ENCODE data around the gene IFIT2.

Gene IFIT2

GRCh38 chr10:89336241-89336640 is 34.4 kb downstream of the IFIT2 start:
- DNase-seq (ENCODE audit: low read depth, low spot score) = no peak
- TF ChIP-seq CTCF (IDR thresholded peaks at IDR 0.05; ENCODE audit: insufficient read depth, low read length, missing control alignments) = no peak
- CTCF ChIA-PET = interaction anchor here (0.6 kb wide), 1 partner anchor 44 kb away, joined by 3 read pairs; no protein-coding TSS in a partner anchor
- POLR2A ChIA-PET = interaction anchor here (1.0 kb wide), 1 partner anchor 8 kb away, joined by 3 read pairs; the partner anchor contains the start of gene IFIT3
- no peak overlapping the region for H3K4me3 ChIP-seq (ENCODE audit: low read depth, low read length)

GRCh38 chr10:89337484-89337883 is 35.6 kb downstream of the IFIT2 start:
- H3K4me3 ChIP-seq (ENCODE audit: low read depth, low read length) = no peak overlapping the region
- ChIA-PET CTCF (no interaction called here), POLR2A (no interaction called here)
- DNase-seq (ENCODE audit: low read depth, low spot score) = peak; percentile 45
- TF ChIP-seq CTCF (IDR thresholded peaks at IDR 0.05; ENCODE audit: insufficient read depth, low read length, missing control alignments) = no peak

- H3K4me3 ChIP-seq (ENCODE audit: low read depth, low read length) = no peak overlapping the region
- no peak for TF ChIP-seq CTCF (IDR thresholded peaks at IDR 0.05; ENCODE audit: insufficient read depth, low read length, missing control alignments)
- ChIA-PET CTCF (interaction anchor here (1.1 kb wide), 1 partner anchor 31 kb away, joined by 3 read pairs; no protein-coding TSS in a partner anchor), POLR2A (no interaction called here)
- no peak for DNase-seq (ENCODE audit: low read depth, low spot score)
Observed at GRCh38 chr10:89338713-89339112, 36.9 kb downstream of the IFIT2 start.

GRCh38 chr10:89339875-89340274 is 38.0 kb downstream of the IFIT2 start:
- POLR2A ChIA-PET = no interaction called here

GRCh38 chr10:89341649-89342048 is 39.8 kb downstream of the IFIT2 start:
- H3K4me3 ChIP-seq (ENCODE audit: low read depth, low read length) = no peak overlapping the region
- ChIA-PET CTCF (interaction anchor here (1.7 to 1.9 kb wide), 2 partner anchors 22 to 27 kb away, joined by 4 to 5 read pairs; no protein-coding TSS in a partner anchor), POLR2A (no interaction called here)
- TF ChIP-seq CTCF (IDR thresholded peaks at IDR 0.05; ENCODE audit: insufficient read depth, low read length, missing control alignments) = no peak
- DNase-seq (ENCODE audit: low read depth, low spot score) = no peak

More at GRCh38 chr10:89339875-89340274, 38.0 kb downstream of the IFIT2 start:
- no peak for TF ChIP-seq CTCF (IDR thresholded peaks at IDR 0.05; ENCODE audit: insufficient read depth, low read length, missing control alignments)
- CTCF ChIA-PET = interaction anchor here (1.3 kb wide), 1 partner anchor 13 kb away, joined by 3 read pairs; no protein-coding TSS in a partner anchor
- no peak overlapping the region for H3K4me3 ChIP-seq (ENCODE audit: low read depth, low read length)
- DNase-seq (ENCODE audit: low read depth, low spot score) = no peak

- ChIA-PET CTCF (interaction anchor here (1.9 to 2.2 kb wide), 2 partner anchors 22 to 26 kb away, joined by 4 to 9 read pairs; no protein-coding TSS in a partner anchor), POLR2A (no interaction called here)
- no peak for TF ChIP-seq CTCF (IDR thresholded peaks at IDR 0.05; ENCODE audit: insufficient read depth, low read length, missing control alignments)
- H3K4me3 ChIP-seq (ENCODE audit: low read depth, low read length) = no peak overlapping the region
- no peak for DNase-seq (ENCODE audit: low read depth, low spot score)
Observed at GRCh38 chr10:89342206-89342958, 40.5 kb downstream of the IFIT2 start.
